MM.1S (cell line): ENCODE data around the gene KATNBL1.

Source experiments
- DNase-seq: peaks from one replicate; pipeline ENCODE4 v3.0.0-alpha.2; 2015
- H2AFZ ChIP-seq: fragments of 300-600 bp; sonication (generic); 2 replicates; pipeline ENCODE4 v1.6.0; 2016; ENCODE audit warnings: antibody characterized with exemption, low read length
- H3F3A ChIP-seq: fragments of 300-600 bp; sonication (generic); 2 replicates; pipeline ENCODE4 v1.6.1; 2016; ENCODE audit warnings: mild to moderate bottlenecking, antibody characterized with exemption, low read length, moderate library complexity, mixed read lengths; ENCODE audit not compliant: insufficient read depth
- H3K27ac ChIP-seq: fragments of 300-600 bp; sonication (generic); 2 replicates; pipeline ENCODE4 v1.5.1; 2016; ENCODE audit warnings: mild to moderate bottlenecking, low read length
- H3K27me3 ChIP-seq: fragments of 300-600 bp; sonication (generic); replicated peaks from 2 replicates; pipeline ENCODE4 v1.6.0; 2016; ENCODE audit warnings: low read length; ENCODE audit not compliant: insufficient read depth
- H3K36me3 ChIP-seq: fragments of 300-600 bp; sonication (generic); replicated peaks from 2 replicates; pipeline ENCODE4 v1.6.1; 2016; ENCODE audit warnings: mild to moderate bottlenecking, low read length, mixed read lengths; ENCODE audit not compliant: insufficient read depth
- H3K4me1 ChIP-seq: fragments of 300-600 bp; sonication (generic); 2 replicates; pipeline ENCODE4 v1.6.1; 2016; ENCODE audit warnings: low read length, mixed read lengths
- H3K4me2 ChIP-seq: fragments of 300-600 bp; sonication (generic); 2 replicates; pipeline ENCODE4 v1.6.0; 2016; ENCODE audit warnings: low read depth, low read length
- H3K4me3 ChIP-seq: fragments of 300-600 bp; sonication (generic); 2 replicates; pipeline ENCODE4 v1.5.1; 2016; ENCODE audit warnings: low read length, mixed read lengths
- H3K79me2 ChIP-seq: fragments of 300-600 bp; sonication (generic); 2 replicates; pipeline ENCODE4 v1.6.1; 2016; ENCODE audit warnings: mixed run types, low read length, mixed read lengths
- H3K9ac ChIP-seq: fragments of 300-600 bp; sonication (generic); 2 replicates; pipeline ENCODE4 v1.6.1; 2016; ENCODE audit warnings: low read length, mixed read lengths
- H3K9me2 ChIP-seq: fragments of 300-600 bp; sonication (generic); replicated peaks from 2 replicates; pipeline ENCODE4 v1.6.1; 2016; ENCODE audit warnings: mild to moderate bottlenecking, low read length, mixed read lengths; ENCODE audit not compliant: insufficient read depth
- H3K9me3 ChIP-seq: fragments of 300-600 bp; sonication (generic); replicated peaks from 2 replicates; pipeline ENCODE4 v1.6.1; 2016; ENCODE audit warnings: mild to moderate bottlenecking, low read length, mixed read lengths; ENCODE audit not compliant: insufficient read depth
- H4K20me1 ChIP-seq: fragments of 300-600 bp; sonication (generic); 2 replicates; pipeline ENCODE4 v1.6.1; 2016; ENCODE audit warnings: mild to moderate bottlenecking, low read length, moderate library complexity, mixed read lengths; ENCODE audit not compliant: insufficient read depth
- EZH2 ChIP-seq: fragments of 300-600 bp; sonication (generic); optimal IDR thresholded peaks from 2 replicates; pipeline ENCODE3; 2017; ENCODE audit warnings: low read depth, mild to moderate bottlenecking, antibody characterized with exemption, low read length, mixed read lengths
- EZH2phosphoT487 ChIP-seq: fragments of 300-600 bp; sonication (generic); IDR thresholded peaks from 2 replicates; pipeline ENCODE4 v1.6.1; 2018; ENCODE audit warnings: antibody characterized with exemption, low read length
- TF ChIP-seq, protein P1 (sequence below): fragments of 300-600 bp; sonication (generic); IDR thresholded peaks from 2 replicates; pipeline ENCODE4 v1.5.1; 2016; ENCODE audit warnings: antibody characterized with exemption, low read length, mixed read lengths

The KATNBL1 gene

DNA sequence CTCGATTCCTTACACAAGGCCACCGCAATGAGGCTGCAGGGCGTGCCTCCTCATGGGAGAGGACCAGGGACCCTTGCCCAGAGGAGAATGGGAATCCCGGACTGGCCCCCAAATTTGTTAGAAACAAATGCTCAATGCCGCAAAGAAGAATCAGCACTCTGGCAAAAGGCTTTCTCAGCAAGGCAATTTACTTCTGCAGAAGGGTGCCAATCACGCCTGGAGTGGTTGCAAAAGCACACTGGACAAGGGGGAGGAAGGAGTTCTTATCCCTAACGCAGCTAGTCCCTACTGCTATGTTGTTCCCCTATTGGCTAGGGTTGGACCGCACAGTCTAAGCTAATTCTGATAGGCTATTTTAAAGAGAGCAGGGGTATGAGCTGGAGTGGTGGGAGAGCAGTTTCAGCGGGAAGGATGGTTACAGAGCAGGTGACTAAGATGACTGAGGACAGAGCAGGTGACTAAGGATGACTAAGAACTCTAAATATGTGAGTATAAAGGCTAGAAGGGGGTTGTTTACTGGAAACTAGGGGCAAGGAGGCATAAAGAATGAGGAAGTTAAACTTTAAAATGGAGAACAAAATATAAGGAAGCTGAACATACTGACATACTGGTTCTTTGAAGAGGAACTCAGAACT, 48.5 kb downstream of the KATNBL1 start:
- Histone ChIP-seq H3K9ac (no peak overlapping the region), H3F3A (no peaks in the 10 kb centered on the region), H3K27me3 (no peaks in the 10 kb centered on the region), H3K9me2 (no peaks in the 10 kb centered on the region), H2AFZ (no peak overlapping the region), H3K4me1 (no peaks in the 10 kb centered on the region), H3K36me3 (peaks cover 10% of the 10 kb centered on the region; the same call in 1 of the 2 replicates), H3K79me2 (peaks cover 24% of the 10 kb centered on the region), H3K27ac (no peak overlapping the region), H4K20me1 (0 out of 2 replicates have a peak, but pooled peaks cover 2% of the 10 kb centered on the region), H3K4me3 (no peak overlapping the region), H3K9me3 (no peaks in the 10 kb centered on the region), H3K4me2 (no peak overlapping the region)
- TF ChIP-seq, protein P1, sequence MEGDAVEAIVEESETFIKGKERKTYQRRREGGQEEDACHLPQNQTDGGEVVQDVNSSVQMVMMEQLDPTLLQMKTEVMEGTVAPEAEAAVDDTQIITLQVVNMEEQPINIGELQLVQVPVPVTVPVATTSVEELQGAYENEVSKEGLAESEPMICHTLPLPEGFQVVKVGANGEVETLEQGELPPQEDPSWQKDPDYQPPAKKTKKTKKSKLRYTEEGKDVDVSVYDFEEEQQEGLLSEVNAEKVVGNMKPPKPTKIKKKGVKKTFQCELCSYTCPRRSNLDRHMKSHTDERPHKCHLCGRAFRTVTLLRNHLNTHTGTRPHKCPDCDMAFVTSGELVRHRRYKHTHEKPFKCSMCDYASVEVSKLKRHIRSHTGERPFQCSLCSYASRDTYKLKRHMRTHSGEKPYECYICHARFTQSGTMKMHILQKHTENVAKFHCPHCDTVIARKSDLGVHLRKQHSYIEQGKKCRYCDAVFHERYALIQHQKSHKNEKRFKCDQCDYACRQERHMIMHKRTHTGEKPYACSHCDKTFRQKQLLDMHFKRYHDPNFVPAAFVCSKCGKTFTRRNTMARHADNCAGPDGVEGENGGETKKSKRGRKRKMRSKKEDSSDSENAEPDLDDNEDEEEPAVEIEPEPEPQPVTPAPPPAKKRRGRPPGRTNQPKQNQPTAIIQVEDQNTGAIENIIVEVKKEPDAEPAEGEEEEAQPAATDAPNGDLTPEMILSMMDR: no peak
- TF ChIP-seq EZH2: no peak
- TF ChIP-seq EZH2phosphoT487: no peak
- DNase-seq: no peak

DNA sequence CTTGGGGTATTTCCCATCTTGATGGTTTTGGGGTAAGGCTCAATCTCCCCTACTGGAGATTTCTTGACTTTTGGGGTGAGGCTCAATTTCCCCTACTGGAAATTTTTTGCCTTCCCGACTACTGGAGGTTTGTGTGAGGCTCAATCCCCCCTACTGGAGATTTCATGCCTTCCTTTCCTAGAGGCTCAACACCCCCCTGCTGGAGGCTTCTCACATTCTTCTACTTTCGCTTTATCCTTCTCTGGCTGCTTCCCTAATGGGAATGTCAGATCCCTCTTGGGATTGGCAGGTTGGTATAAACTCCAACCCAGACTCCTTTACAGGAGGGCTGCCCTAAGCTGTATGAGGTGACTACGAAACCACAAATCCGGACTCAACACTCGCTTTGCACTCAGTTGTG, 49.2 kb downstream of the KATNBL1 start:
- peaks cover 17% of the 10 kb centered on the region for H3K79me2 ChIP-seq
- H3K9ac ChIP-seq: no peak overlapping the region
- no peaks in the 10 kb centered on the region for H3K4me1 ChIP-seq
- H3K9me3 ChIP-seq: no peaks in the 10 kb centered on the region
- H3K4me3 ChIP-seq: no peak overlapping the region
- no peak overlapping the region for H3K4me2 ChIP-seq
- no peak overlapping the region for H3K27ac ChIP-seq
- 0 out of 2 replicates have a peak, but pooled peaks cover 2% of the 10 kb centered on the region for H4K20me1 ChIP-seq
- H3K9me2 ChIP-seq: no peaks in the 10 kb centered on the region
- TF ChIP-seq EZH2phosphoT487 (no peak), EZH2 (no peak)
- TF ChIP-seq, protein P1: no peak
- no peak overlapping the region for H2AFZ ChIP-seq
- peaks cover 10% of the 10 kb centered on the region; the same call in 1 of the 2 replicates for H3K36me3 ChIP-seq
- H3F3A ChIP-seq: no peaks in the 10 kb centered on the region
- H3K27me3 ChIP-seq: no peaks in the 10 kb centered on the region
- DNase-seq: no peak

DNA sequence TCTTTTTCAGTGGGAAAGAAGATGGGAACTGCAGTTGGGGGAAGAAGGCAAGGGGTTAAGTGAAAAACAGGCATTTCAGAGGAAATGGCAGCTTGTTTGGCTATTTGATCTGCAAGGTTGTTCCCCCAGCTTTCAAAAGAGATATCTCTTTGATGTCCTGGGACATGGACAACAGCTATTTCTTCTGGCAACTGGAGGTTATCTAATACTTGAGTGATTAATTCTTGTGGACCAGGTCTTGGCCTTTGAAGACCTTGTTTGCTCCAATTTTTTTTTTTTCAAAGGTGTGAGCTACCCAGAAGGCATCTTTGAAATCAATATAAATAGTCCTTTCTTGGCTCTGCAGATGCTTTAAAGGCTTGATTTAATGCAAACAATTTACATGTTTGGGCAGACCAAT, 51.5 kb downstream of the KATNBL1 start:
- peaks cover 16% of the 10 kb centered on the region; the same call in 1 of the 2 replicates for H3K36me3 ChIP-seq
- no peak overlapping the region for H3K9ac ChIP-seq
- no peaks in the 10 kb centered on the region for H4K20me1 ChIP-seq
- 0 out of 2 replicates have a peak, but pooled peaks cover 3% of the 10 kb centered on the region for H3K4me1 ChIP-seq
- DNase-seq: no peak
- H3K79me2 ChIP-seq: no peaks in the 10 kb centered on the region
- TF ChIP-seq, protein P1: no peak
- TF ChIP-seq EZH2phosphoT487 (no peak), EZH2 (no peak)
- H3K27me3 ChIP-seq: no peaks in the 10 kb centered on the region
- no peak overlapping the region for H2AFZ ChIP-seq
- H3K27ac ChIP-seq: no peak overlapping the region
- no peaks in the 10 kb centered on the region for H3F3A ChIP-seq
- H3K4me2 ChIP-seq: no peak overlapping the region
- H3K9me2 ChIP-seq: no peaks in the 10 kb centered on the region
- H3K4me3 ChIP-seq: no peak overlapping the region
- no peaks in the 10 kb centered on the region for H3K9me3 ChIP-seq
